Non-pigmented ciliary epithelial cell (primary cell): ENCODE measurements around the gene SLC9A9.
"Not testable (repeated sequence)": the region's sequence is repeated elsewhere in the genome, so short reads cannot be mapped to it uniquely, and the experiment has no call there.

Experiments used
- DNase-seq: peaks from one replicate; pipeline ENCODE4 v3.0.0-alpha.2; 2010; ENCODE audit warnings: low read depth

Gene SLC9A9

GRCh38 chr3:143809121-143809621 lies 39.1 kb downstream of the SLC9A9 start:
- no peak for DNase-seq

GRCh38 chr3:143808030-143808429 lies 40.2 kb downstream of the SLC9A9 start:
- DNase-seq, result no peak

- DNase-seq, result no peak
Observed at GRCh38 chr3:143806038-143806437, 42.2 kb downstream of the SLC9A9 start.

- DNase-seq, result not testable (repeated sequence)
Observed at GRCh38 chr3:143805476-143805875, 42.8 kb downstream of the SLC9A9 start.

- not testable (repeated sequence) for DNase-seq
Observed at GRCh38 chr3:143801046-143801445, 47.2 kb downstream of the SLC9A9 start.

GRCh38 chr3:143798151-143798550 lies 50.1 kb downstream of the SLC9A9 start:
- not testable (repeated sequence) for DNase-seq

GRCh38 chr3:143795874-143796273 lies 52.4 kb downstream of the SLC9A9 start:
- DNase-seq, result no peak

GRCh38 chr3:143794793-143795462 lies 53.3 kb downstream of the SLC9A9 start:
- DNase-seq, result no peak

GRCh38 chr3:143793971-143794370 lies 54.3 kb downstream of the SLC9A9 start:
- no peak for DNase-seq

- no peak for DNase-seq
Observed at GRCh38 chr3:143791386-143791785, 56.9 kb downstream of the SLC9A9 start.

GRCh38 chr3:143786219-143787191 lies 61.8 kb downstream of the SLC9A9 start:
- no peak for DNase-seq

- DNase-seq, result no peak
Observed at GRCh38 chr3:143784446-143784845, 63.8 kb downstream of the SLC9A9 start.

GRCh38 chr3:143783851-143784370 lies 64.4 kb downstream of the SLC9A9 start:
- DNase-seq, result no peak

- DNase-seq, result no peak
Observed at GRCh38 chr3:143775459-143775858, 72.8 kb downstream of the SLC9A9 start.

- DNase-seq, result no peak
Observed at GRCh38 chr3:143771939-143772338, 76.3 kb downstream of the SLC9A9 start.

GRCh38 chr3:143771258-143771657 lies 77.0 kb downstream of the SLC9A9 start:
- no peak for DNase-seq

- DNase-seq, result no peak
Observed at GRCh38 chr3:143770391-143770790, 77.9 kb downstream of the SLC9A9 start.

- no peak for DNase-seq
Observed at GRCh38 chr3:143769616-143770015, 78.7 kb downstream of the SLC9A9 start.

GRCh38 chr3:143764840-143765239 lies 83.4 kb downstream of the SLC9A9 start:
- no peak for DNase-seq

GRCh38 chr3:143763564-143764162 lies 84.6 kb downstream of the SLC9A9 start:
- DNase-seq, result no peak

GRCh38 chr3:143757691-143758090 lies 90.6 kb downstream of the SLC9A9 start:
- no peak for DNase-seq

- no peak for DNase-seq
Observed at GRCh38 chr3:143755978-143756377, 92.3 kb downstream of the SLC9A9 start.
